GM12872 (cell line): ENCODE results near the gene SLC39A1.

Experiments used
- TF ChIP-seq, protein P1 (sequence below): IDR thresholded peaks from 3 replicates; pipeline ENCODE4 v1.5.1; 2011; ENCODE audit warnings: low read depth, mild to moderate bottlenecking, low read length, moderate library complexity; ENCODE audit not compliant: insufficient read depth

SLC39A1 gene

DNA sequence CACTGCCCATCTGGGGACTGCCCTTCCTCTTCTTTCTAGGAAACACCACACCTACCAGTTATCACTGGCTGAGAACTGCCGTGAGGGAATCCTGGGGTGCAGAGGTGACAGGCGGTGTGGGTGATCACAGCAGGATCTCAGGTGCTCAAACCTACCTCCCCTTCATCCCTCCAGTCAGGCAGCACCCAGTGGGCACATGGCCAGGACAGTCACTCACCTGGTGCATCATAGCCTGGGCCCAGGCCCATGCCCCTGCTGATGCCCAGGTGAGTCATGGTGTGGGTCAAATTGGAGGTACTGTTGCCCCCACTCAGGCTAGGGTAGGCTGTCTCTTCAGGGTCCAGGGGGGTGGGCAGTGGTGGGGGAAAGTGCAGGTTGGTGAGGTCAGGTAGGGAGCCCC, 11.5 kb downstream of the SLC39A1 start:
- TF ChIP-seq, protein P1, sequence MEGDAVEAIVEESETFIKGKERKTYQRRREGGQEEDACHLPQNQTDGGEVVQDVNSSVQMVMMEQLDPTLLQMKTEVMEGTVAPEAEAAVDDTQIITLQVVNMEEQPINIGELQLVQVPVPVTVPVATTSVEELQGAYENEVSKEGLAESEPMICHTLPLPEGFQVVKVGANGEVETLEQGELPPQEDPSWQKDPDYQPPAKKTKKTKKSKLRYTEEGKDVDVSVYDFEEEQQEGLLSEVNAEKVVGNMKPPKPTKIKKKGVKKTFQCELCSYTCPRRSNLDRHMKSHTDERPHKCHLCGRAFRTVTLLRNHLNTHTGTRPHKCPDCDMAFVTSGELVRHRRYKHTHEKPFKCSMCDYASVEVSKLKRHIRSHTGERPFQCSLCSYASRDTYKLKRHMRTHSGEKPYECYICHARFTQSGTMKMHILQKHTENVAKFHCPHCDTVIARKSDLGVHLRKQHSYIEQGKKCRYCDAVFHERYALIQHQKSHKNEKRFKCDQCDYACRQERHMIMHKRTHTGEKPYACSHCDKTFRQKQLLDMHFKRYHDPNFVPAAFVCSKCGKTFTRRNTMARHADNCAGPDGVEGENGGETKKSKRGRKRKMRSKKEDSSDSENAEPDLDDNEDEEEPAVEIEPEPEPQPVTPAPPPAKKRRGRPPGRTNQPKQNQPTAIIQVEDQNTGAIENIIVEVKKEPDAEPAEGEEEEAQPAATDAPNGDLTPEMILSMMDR = no peak

DNA sequence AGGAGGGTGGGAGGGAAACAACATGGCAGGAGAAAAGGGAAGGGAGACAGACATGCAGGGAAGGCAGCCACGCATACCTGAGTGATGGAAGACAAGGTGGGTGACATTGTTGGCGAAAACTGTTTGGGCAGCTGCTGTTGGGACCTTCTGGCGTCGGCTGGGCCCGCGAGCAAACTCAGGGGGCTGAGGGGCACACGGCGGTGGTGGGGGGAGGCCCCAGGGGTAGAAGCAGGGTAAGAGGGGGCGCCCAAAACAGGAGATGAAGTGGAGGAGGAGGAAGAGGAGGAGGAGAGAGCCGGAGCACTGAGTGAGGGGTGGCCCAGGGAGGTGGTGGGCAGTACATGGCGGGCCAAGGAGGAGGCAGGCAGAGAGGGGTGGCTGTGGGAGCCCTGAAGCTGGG, 12.2 kb downstream of the SLC39A1 start:
- TF ChIP-seq, protein P1 = no peak

DNA sequence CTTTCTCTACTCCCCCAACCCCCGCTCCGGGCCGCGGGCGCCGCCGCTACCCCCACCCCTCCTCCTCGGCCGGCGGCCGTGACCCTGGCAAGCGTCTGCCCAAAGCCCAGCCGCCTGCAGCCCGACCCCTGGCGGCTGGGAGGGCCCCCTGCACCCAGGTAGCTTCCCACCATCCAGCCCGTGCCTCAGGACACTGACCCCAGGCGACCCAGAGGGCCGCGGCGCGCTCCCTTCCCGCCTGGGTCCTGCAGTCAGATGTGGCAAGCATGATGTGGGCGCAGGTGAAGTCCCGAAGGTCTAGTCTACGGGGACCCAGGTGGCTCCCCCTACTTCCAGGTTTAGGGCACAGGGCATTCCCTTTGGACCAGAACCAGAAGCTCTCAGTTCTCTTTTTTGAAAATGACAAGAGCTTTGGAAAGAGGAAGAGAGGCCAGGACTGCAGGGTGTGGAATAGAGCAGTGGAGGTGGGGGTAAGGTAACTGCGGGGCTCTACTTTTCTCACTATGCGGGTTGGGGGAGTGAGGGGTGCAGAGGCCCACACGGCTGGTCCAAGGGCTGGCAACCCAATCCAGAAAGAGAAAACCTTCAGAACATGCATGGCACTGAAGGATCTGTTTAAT, 16.6 kb downstream of the SLC39A1 start, which contains the start of gene DENND4B:
Gene DENND4B (minus strand): TSS at position 97 of the 620 bp plus-strand sequence. CDS start 2,344 bp downstream, outside the sequence.
- TF ChIP-seq, protein P1 = peak; percentile 90

DNA sequence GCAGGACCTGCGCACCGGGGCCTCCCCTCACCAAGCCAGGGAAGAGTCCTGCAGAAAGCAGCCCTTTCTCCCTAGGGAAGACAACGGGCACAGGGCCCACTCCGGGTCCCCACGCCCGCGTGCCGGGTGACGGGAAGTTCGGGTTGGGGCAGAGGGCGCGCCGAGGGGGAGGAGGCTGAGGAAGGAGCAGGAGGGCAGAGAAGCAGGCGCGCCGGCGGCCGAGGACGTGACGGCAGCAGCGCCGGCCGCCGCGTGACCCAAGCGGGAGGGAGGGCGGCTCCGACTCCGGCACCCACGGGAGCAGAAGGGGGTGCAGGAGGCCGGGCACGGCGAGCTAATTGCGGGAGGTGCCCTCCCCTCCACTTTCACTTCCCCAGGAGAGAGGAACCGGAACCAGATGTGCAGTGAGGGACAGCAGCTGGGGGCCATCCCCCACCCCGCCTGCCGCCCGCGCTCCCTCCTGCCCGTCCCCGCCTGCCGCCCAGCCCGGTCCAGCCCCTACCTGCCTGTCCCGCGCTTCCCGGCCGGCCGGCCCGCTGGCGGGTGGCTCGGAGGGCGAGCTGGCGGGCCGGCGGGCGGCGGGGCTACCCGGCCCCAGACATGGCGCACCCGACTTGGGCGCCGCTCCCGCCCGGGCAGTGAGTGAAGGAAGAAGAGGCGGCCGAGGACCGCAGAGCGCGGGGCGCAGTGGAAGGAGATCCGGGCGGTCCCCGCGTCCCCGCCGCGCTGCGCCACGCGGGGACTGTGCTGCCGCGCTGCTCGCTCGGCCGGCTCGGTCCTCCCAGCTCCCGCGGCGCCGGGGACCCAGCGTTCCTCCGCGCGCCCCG, 17.3 kb downstream of the SLC39A1 start:
- TF ChIP-seq, protein P1 = no peak

DNA sequence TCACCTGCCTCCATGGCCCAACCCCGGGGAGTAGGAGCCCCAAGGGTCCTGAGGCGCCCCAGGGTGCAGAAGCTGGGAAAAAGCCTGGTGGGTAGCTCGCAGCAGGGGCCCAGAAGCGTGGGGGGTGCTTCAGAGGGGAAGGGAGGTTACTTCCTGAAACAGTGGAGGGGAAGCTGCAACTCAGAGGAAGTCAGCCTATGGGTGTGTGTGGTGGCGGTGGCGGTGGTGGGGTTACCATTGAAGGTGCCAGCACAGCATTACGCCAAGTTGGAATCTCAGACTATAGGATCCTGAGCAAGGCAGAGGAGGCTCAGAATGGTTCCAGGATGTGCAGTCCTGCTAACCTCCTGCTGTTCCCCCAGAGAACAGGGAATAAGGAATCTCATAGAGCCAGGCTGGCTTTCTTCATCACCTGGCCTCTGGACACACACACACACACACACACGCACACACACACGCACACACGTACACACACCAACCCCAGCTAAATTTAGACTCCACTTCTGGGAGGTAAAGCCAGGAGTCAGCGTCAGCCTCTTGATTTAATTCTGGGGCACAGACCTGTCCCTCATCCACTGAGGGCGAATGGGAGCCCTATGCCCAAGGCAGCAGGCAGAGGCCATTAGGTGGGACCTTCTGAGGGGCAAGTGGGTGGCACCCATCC, 18.1 kb downstream of the SLC39A1 start:
- TF ChIP-seq, protein P1 = no peak

DNA sequence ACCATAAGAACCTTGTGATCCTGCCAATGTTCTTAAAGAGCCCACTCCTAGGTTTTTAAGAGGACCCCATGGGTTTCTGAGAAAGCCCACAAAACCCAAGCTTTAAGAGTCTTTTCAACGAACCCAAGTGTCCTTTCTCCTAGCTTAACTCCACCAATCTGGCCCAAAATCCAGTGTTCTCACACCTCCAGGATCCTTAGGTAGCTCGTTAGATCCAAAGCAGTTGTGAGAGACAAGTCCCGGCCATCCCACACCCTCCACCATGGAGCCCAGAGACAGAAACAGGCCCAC, 18.6 kb downstream of the SLC39A1 start:
- TF ChIP-seq, protein P1 = no peak
